ENCODE measurements around the gene CBX3.

Gene CBX3

GRCh38 chr7:26195867-26196657 lies 5.5 kb upstream of the CBX3 start:
- TF ChIP-seq CTCF (IDR thresholded peaks at IDR 0.05; ENCODE audit: low read depth, low read length), result no peak
- no peak for DNase-seq (ENCODE audit: low read depth in 2 of 2)
- H3K4me3 ChIP-seq (replicated peaks in 1 of 2; ENCODE audit: low read depth in 2 of 2, low read length in 2 of 2), result no peak overlapping the region

GRCh38 chr7:26197153-26198115 lies 4.1 kb upstream of the CBX3 start:
- no peak for TF ChIP-seq CTCF (IDR thresholded peaks at IDR 0.05; ENCODE audit: low read depth, low read length)
- peak in 1 of 2 donors; percentile 40 for DNase-seq (ENCODE audit: low read depth in 2 of 2)
- H3K4me3 ChIP-seq (replicated peaks in 1 of 2; ENCODE audit: low read depth in 2 of 2, low read length in 2 of 2), result peak overlapping the region; percentile 98 to 99

GRCh38 chr7:26198133-26198780 lies 3.3 kb upstream of the CBX3 start:
- TF ChIP-seq CTCF (IDR thresholded peaks at IDR 0.05; ENCODE audit: low read depth, low read length), result peak; percentile 62
- DNase-seq (ENCODE audit: low read depth in 2 of 2), result peak; percentile 46 to 61
- H3K4me3 ChIP-seq (replicated peaks in 1 of 2; ENCODE audit: low read depth in 2 of 2, low read length in 2 of 2), result peak overlapping the region; percentile 98 to 99

GRCh38 chr7:26198781-26199169 lies 2.8 kb upstream of the CBX3 start:
- DNase-seq (ENCODE audit: low read depth in 2 of 2), result no peak
- TF ChIP-seq CTCF (IDR thresholded peaks at IDR 0.05; ENCODE audit: low read depth, low read length), result no peak
- peak overlapping the region; percentile 98 to 99 for H3K4me3 ChIP-seq (replicated peaks in 1 of 2; ENCODE audit: low read depth in 2 of 2, low read length in 2 of 2)

- DNase-seq (ENCODE audit: low read depth in 2 of 2), result peak; percentile 50 to 52
- no peak for TF ChIP-seq CTCF (IDR thresholded peaks at IDR 0.05; ENCODE audit: low read depth, low read length)
- H3K4me3 ChIP-seq (replicated peaks in 1 of 2; ENCODE audit: low read depth in 2 of 2, low read length in 2 of 2), result peak overlapping the region; percentile 98 to 99
Observed at GRCh38 chr7:26199301-26200037, 2.1 kb upstream of the CBX3 start.

- no peak for TF ChIP-seq CTCF (IDR thresholded peaks at IDR 0.05; ENCODE audit: low read depth, low read length)
- DNase-seq (ENCODE audit: low read depth in 2 of 2), result peak; percentile 53 to 54
- H3K4me3 ChIP-seq (replicated peaks in 1 of 2; ENCODE audit: low read depth in 2 of 2, low read length in 2 of 2), result peak overlapping the region; percentile 98 to 99
Observed at GRCh38 chr7:26200038-26200443, 1.5 kb upstream of the CBX3 start.
